ENCODE measurements around the gene RAD51B.

The RAD51B gene

GRCh38 chr14:68775614-68776126, 956.1 kb downstream of the RAD51B start:
- DNase-seq = peak; percentile 42

- DNase-seq = no peak
Measured at GRCh38 chr14:68777644-68778043, 958.1 kb downstream of the RAD51B start.
